Retinal pigment epithelial cell (primary cell): Measurements from ENCODE around the gene MDC1.

Experiments
- DNase-seq: peaks from one replicate; pipeline ENCODE4 v3.0.0-alpha.2; 2010; ENCODE audit warnings: low read depth
- H3K4me3 ChIP-seq: 2 replicates; pipeline ENCODE4 v1.5.1; 2011; ENCODE audit warnings: mild to moderate bottlenecking, low read length, control low read depth, moderate library complexity
- CTCF ChIP-seq: conservative IDR thresholded peaks from 2 replicates; pipeline ENCODE4 v1.5.1; 2011; ENCODE audit warnings: low read depth, low read length, control low read depth, inconsistent platforms

Gene MDC1

GRCh38 chr6:30685157-30686008 lies 31.7 kb downstream of the MDC1 start:
- H3K4me3 ChIP-seq, result peak overlapping the region; percentile 84
- TF ChIP-seq CTCF, result peak; percentile 21
- no peak for DNase-seq

GRCh38 chr6:30684386-30685156 lies 32.5 kb downstream of the MDC1 start:
- peak overlapping the region; percentile 84 for H3K4me3 ChIP-seq
- no peak for DNase-seq
- TF ChIP-seq CTCF, result no peak

GRCh38 chr6:30683980-30684338 lies 33.1 kb downstream of the MDC1 start:
- TF ChIP-seq CTCF, result no peak
- DNase-seq, result no peak
- peak overlapping the region; percentile 51 for H3K4me3 ChIP-seq

- no peak for DNase-seq
- peak overlapping the region; percentile 51 for H3K4me3 ChIP-seq
- TF ChIP-seq CTCF, result no peak
These were observed 33.7 kb downstream of the MDC1 start for GRCh38 chr6:30683183-30683979.

GRCh38 chr6:30682143-30683117 lies 34.7 kb downstream of the MDC1 start:
- TF ChIP-seq CTCF, result no peak
- no peak for DNase-seq
- peak overlapping the region; percentile 51 for H3K4me3 ChIP-seq

- no peak for DNase-seq
- no peak for TF ChIP-seq CTCF
- H3K4me3 ChIP-seq, result peak overlapping the region; percentile 51
These were observed 35.3 kb downstream of the MDC1 start for GRCh38 chr6:30681766-30682142.
